ENCODE data around the gene TMEM139. TPM values are rescaled to one million over a fixed set of nuclear protein-coding genes. Genes with fewer than 3 reads are reported as not detected.

TMEM139 gene
- total RNA-seq, 1 experiment from 2014 or later, result 0.85 TPM

GRCh38 chr7:143272871-143273270 is 11.9 kb upstream of the TMEM139 start:
- H3K4ac ChIP-seq (ENCODE audit: low read depth, low read length), result no peak overlapping the region
- H3K4me2 ChIP-seq (ENCODE audit: insufficient read depth, insufficient read length, low read length), result no peak overlapping the region
- H3K56ac ChIP-seq (ENCODE audit: insufficient read length, low read depth, low read length), result no peak overlapping the region
- no peak overlapping the region for H3K23ac ChIP-seq (ENCODE audit: insufficient read length, low read depth, low read length)
- no peak overlapping the region for H4K8ac ChIP-seq (replicated peaks; ENCODE audit: insufficient read length, low read depth, low read length)
- no peak overlapping the region for H2BK20ac ChIP-seq (ENCODE audit: low read depth, low read length, poor library complexity, severe bottlenecking)
- no peak overlapping the region for H4K91ac ChIP-seq (ENCODE audit: insufficient read length, low read depth, low read length)
- H2BK120ac ChIP-seq (ENCODE audit: low read depth, low read length, poor library complexity, severe bottlenecking), result no peak overlapping the region
- H2BK12ac ChIP-seq (ENCODE audit: insufficient read length, low read depth, low read length), result no peak overlapping the region
- no peak overlapping the region for H3K27ac ChIP-seq (ENCODE audit: insufficient read length, low read depth, low read length)
- TF ChIP-seq CTCF (conservative IDR thresholded peaks at IDR 0.05), result no peak
- H4K20me1 ChIP-seq (ENCODE audit: control insufficient read depth, insufficient read depth, insufficient read length), result no peaks in the 10 kb centered on the region
- no peaks in the 10 kb centered on the region for H3K9me3 ChIP-seq (ENCODE audit: control insufficient read depth, low read depth, low read length)
- H2AFZ ChIP-seq (ENCODE audit: low read length), result no peak overlapping the region
- no peaks in the 10 kb centered on the region for H3K4me1 ChIP-seq (ENCODE audit: insufficient read depth, low read length)
- H3T11ph ChIP-seq (ENCODE audit: low read length), result no peak overlapping the region
- WGBS (ENCODE audit: extremely low coverage, insufficient read length, low lambda C conversion rate), result no CpG with 5 or more reads among the region's 2 CpGs
- H3K27me3 ChIP-seq (ENCODE audit: insufficient read depth, low read length), result no peaks in the 10 kb centered on the region
- no peak overlapping the region for H2BK15ac ChIP-seq (ENCODE audit: low read depth, low read length)
- H4K5ac ChIP-seq (ENCODE audit: insufficient read length, low read depth, low read length), result no peak overlapping the region
- no peak overlapping the region for H3K9ac ChIP-seq (ENCODE audit: extremely low read depth, insufficient read length, low read length)
- Mint-ChIP-seq H3K27ac (no peak overlapping the region), H3K36me3 (ENCODE audit: insufficient read depth in 1 of 3, low read depth in 3 of 3) (peaks cover 0 to 10% (median 7%) of the 10 kb centered on the region in 3 experiments; a peak in 3 of 7 replicates), H3K9me3 (no peaks in the 10 kb centered on the region), H3K27me3 (ENCODE audit: low read depth) (peaks cover 10% of the 10 kb centered on the region), H3K4me3 (no peak overlapping the region), H3K4me1 (no peaks in the 10 kb centered on the region)
- no peak overlapping the region for H3K14ac ChIP-seq (ENCODE audit: insufficient read depth, low read length)
- H3K23me2 ChIP-seq (ENCODE audit: insufficient read length, low read depth, low read length, poor library complexity, severe bottlenecking), result no peaks in the 10 kb centered on the region
- H3K79me1 ChIP-seq (ENCODE audit: insufficient read depth, low read depth, low read length, poor library complexity, severe bottlenecking), result no peaks in the 10 kb centered on the region
- no peaks in the 10 kb centered on the region for H3K79me2 ChIP-seq (ENCODE audit: insufficient read depth, low read length)
- no peak overlapping the region for H2AK5ac ChIP-seq (ENCODE audit: insufficient read length, low read length)
- H3K18ac ChIP-seq (ENCODE audit: insufficient read length, low read depth, low read length), result no peak overlapping the region
- no peak overlapping the region for H2BK5ac ChIP-seq (ENCODE audit: insufficient read length, low read length)
- no peak for DNase-seq
